Mesenchymal stem cell (in vitro differentiated cells and primary cell): ENCODE data around the gene CD302.

ENCODE experiments used
- DNase-seq: peaks from one replicate; pipeline ENCODE4 v3.0.0-alpha.2; 2013
- H2AFZ ChIP-seq: one replicate; pipeline ENCODE4 v1.6.1; 2013; ENCODE audit warnings: low read depth, mild to moderate bottlenecking, control low read depth, inconsistent platforms, low read length, moderate library complexity
- H2AK5ac ChIP-seq: 2 replicates; pipeline ENCODE4 v1.6.1; 2013; ENCODE audit warnings: low read length, moderate library complexity, mild to moderate bottlenecking, inconsistent platforms; ENCODE audit not compliant: severe bottlenecking
- H2BK120ac ChIP-seq: one replicate; pipeline ENCODE4 v1.6.1; 2013; ENCODE audit warnings: low read depth, mild to moderate bottlenecking, inconsistent platforms, low read length, moderate library complexity
- H2BK12ac ChIP-seq, 2 experiments: one replicate each; pipeline ENCODE4 v1.6.1; 2013; ENCODE audit warnings: inconsistent platforms in 2 of 2, low read length in 2 of 2, mild to moderate bottlenecking in 2 of 2, moderate library complexity in 2 of 2, control low read depth in 1 of 2
- H2BK15ac ChIP-seq: one replicate; pipeline ENCODE4 v1.6.1; 2013; ENCODE audit warnings: mild to moderate bottlenecking, low read depth, inconsistent platforms; ENCODE audit not compliant: poor library complexity, severe bottlenecking
- H2BK5ac ChIP-seq: 2 replicates; pipeline ENCODE4 v1.6.1; 2013; ENCODE audit warnings: low read depth, mild to moderate bottlenecking, low read length, control low read depth, inconsistent platforms; ENCODE audit not compliant: poor library complexity, severe bottlenecking
- H3K14ac ChIP-seq, 2 experiments: one replicate each; pipeline ENCODE4 v1.6.1; 2013; ENCODE audit warnings: inconsistent platforms in 2 of 2, low read length in 2 of 2, control low read depth in 1 of 2, mild to moderate bottlenecking in 1 of 2, moderate library complexity in 1 of 2
- H3K18ac ChIP-seq, 2 experiments: one replicate each; pipeline ENCODE4 v1.6.1; 2013; ENCODE audit warnings: inconsistent platforms in 2 of 2, low read length in 2 of 2, control low read depth in 1 of 2, low read depth in 1 of 2, mild to moderate bottlenecking in 1 of 2
- H3K23ac ChIP-seq, 2 experiments: one replicate each; pipeline ENCODE4 v1.6.1; 2013; ENCODE audit warnings: inconsistent platforms in 2 of 2, low read length in 2 of 2, mild to moderate bottlenecking in 2 of 2, moderate library complexity in 2 of 2, control low read depth in 1 of 2
- H3K27ac ChIP-seq: 2 replicates; pipeline ENCODE4 v1.5.1; 2013; ENCODE audit warnings: mild to moderate bottlenecking, moderate library complexity, low read length, control low read depth, inconsistent platforms; ENCODE audit not compliant: poor library complexity, severe bottlenecking
- H3K27me3 ChIP-seq, 2 experiments: 2 replicates each; pipeline versions ENCODE4 v1.6.1 to v1.7.0; 2013; ENCODE audit warnings: low read length in 2 of 2, mild to moderate bottlenecking in 2 of 2, moderate library complexity in 2 of 2, control low read depth in 1 of 2, inconsistent platforms in 1 of 2; ENCODE audit not compliant: control insufficient read depth in 1 of 2, insufficient read depth in 1 of 2
- H3K36me3 ChIP-seq, 2 experiments: 2 replicates each; pipeline versions ENCODE4 v1.6.1 to v1.7.0; 2013; ENCODE audit warnings: low read length in 2 of 2, control low read depth in 1 of 2, inconsistent platforms in 1 of 2, low read depth in 1 of 2, mild to moderate bottlenecking in 1 of 2; ENCODE audit not compliant: insufficient read depth in 2 of 2, control insufficient read depth in 1 of 2
- H3K4ac ChIP-seq, 2 experiments: one replicate each; pipeline ENCODE4 v1.6.1; 2013; ENCODE audit warnings: inconsistent platforms in 2 of 2, low read length in 2 of 2, mild to moderate bottlenecking in 2 of 2, moderate library complexity in 2 of 2, control low read depth in 1 of 2, low read depth in 1 of 2
- H3K4me1 ChIP-seq: 2 replicates; pipeline ENCODE4 v1.6.1; 2013; ENCODE audit warnings: low read depth, low read length, control low read depth; ENCODE audit not compliant: control insufficient read depth, insufficient read depth
- H3K4me2 ChIP-seq: 2 replicates; pipeline ENCODE4 v1.6.1; 2013; ENCODE audit warnings: low read length, mild to moderate bottlenecking, inconsistent platforms; ENCODE audit not compliant: poor library complexity, severe bottlenecking
- H3K4me3 ChIP-seq, 2 experiments: 2 replicates each; pipeline versions ENCODE4 v1.5.1 to v1.7.0; 2013; ENCODE audit warnings: low read length in 2 of 2, mild to moderate bottlenecking in 2 of 2, control low read depth in 1 of 2, low read depth in 1 of 2; ENCODE audit not compliant: insufficient read depth in 1 of 2
- H3K79me1 ChIP-seq: replicated peaks from 2 replicates; pipeline ENCODE4 v1.6.1; 2013; ENCODE audit warnings: mild to moderate bottlenecking, control low read depth, low read length, inconsistent platforms; ENCODE audit not compliant: poor library complexity, severe bottlenecking
- H3K9ac ChIP-seq: 2 replicates; pipeline ENCODE4 v1.7.0; 2013; ENCODE audit warnings: mild to moderate bottlenecking, low read length, moderate library complexity
- H3K9me3 ChIP-seq: 2 replicates; pipeline ENCODE4 v1.7.0; 2013; ENCODE audit warnings: mild to moderate bottlenecking, low read length; ENCODE audit not compliant: control insufficient read depth
- H4K8ac ChIP-seq: one replicate; pipeline ENCODE4 v1.6.1; 2013; ENCODE audit warnings: inconsistent platforms, mild to moderate bottlenecking, low read length, moderate library complexity
- H4K91ac ChIP-seq: one replicate; pipeline ENCODE4 v1.6.1; 2013; ENCODE audit warnings: mild to moderate bottlenecking, low read length, inconsistent platforms
- WGBS: methylation state at CpG from one replicate; pipeline ENCODE4 v1.1.7; 2013; ENCODE audit warnings: mixed read lengths; 5-methylcytosine and 5-hydroxymethylcytosine counted together

The CD302 gene

GRCh38 chr2:159769147-159769546 lies 28.9 kb downstream of the CD302 start:
- no peak overlapping the region for H2BK12ac ChIP-seq
- H2AK5ac ChIP-seq, result no peak overlapping the region
- H2BK5ac ChIP-seq, result no peak overlapping the region
- H3K4me2 ChIP-seq, result no peak overlapping the region
- H3K23ac ChIP-seq, result no peak overlapping the region
- H3K4me3 ChIP-seq, result no peak overlapping the region
- peaks cover 2% of the 10 kb centered on the region for H3K4me1 ChIP-seq
- H3K14ac ChIP-seq, result no peak overlapping the region
- H3K27me3 ChIP-seq, result no peaks in the 10 kb centered on the region
- H2BK120ac ChIP-seq, result no peak overlapping the region
- H3K9me3 ChIP-seq, result no peaks in the 10 kb centered on the region
- no peak for DNase-seq
- peaks cover 0 to 82% of the 10 kb centered on the region in 2 experiments for H3K36me3 ChIP-seq
- H4K91ac ChIP-seq, result no peak overlapping the region
- no peak overlapping the region for H3K27ac ChIP-seq
- H3K9ac ChIP-seq, result no peak overlapping the region
- 97% methylated on average over 3 of the region's 3 CpGs for WGBS
- H2BK15ac ChIP-seq, result no peak overlapping the region
- H3K18ac ChIP-seq, result no peak overlapping the region
- H4K8ac ChIP-seq, result no peak overlapping the region
- H3K4ac ChIP-seq, result no peak overlapping the region
- H2AFZ ChIP-seq, result no peak overlapping the region
- H3K79me1 ChIP-seq, result peaks cover 3% of the 10 kb centered on the region

DNA sequence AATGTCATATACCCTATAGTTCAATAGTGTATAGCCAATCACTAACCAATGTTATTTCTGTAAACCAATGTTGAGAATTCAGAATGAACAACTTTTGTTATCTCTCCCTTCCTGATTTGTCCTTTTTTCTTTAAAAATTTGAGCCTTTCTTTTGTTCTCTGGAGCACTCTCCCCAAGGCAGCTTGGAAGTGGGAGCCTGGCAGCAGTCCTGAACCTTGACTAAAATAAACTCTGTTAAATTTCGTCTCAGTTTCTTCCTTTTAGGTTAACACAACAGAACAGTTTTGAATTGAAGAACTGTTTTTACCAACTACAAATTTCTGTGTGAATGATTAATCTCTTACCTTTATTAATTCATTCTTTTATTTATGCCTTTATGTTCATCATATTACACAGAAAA lies 35.9 kb downstream of the CD302 start:
- Histone ChIP-seq H3K4me1 (no peaks in the 10 kb centered on the region), H3K23ac (no peak overlapping the region), H3K27me3 (no peaks in the 10 kb centered on the region), H2BK120ac (no peak overlapping the region), H3K4me2 (no peak overlapping the region), H3K9me3 (no peaks in the 10 kb centered on the region), H3K14ac (no peak overlapping the region), H4K91ac (no peak overlapping the region), H3K27ac (no peak overlapping the region), H4K8ac (no peak overlapping the region), H2BK12ac (no peak overlapping the region), H3K36me3 (peaks cover 12 to 98% of the 10 kb centered on the region in 2 experiments), H2BK5ac (no peak overlapping the region), H2AFZ (no peak overlapping the region), H2AK5ac (no peak overlapping the region), H3K18ac (no peak overlapping the region), H3K4ac (no peak overlapping the region), H3K9ac (no peak overlapping the region), H2BK15ac (no peak overlapping the region), H3K79me1 (peaks cover 9% of the 10 kb centered on the region), H3K4me3 (no peak overlapping the region)
- DNase-seq, result no peak
- WGBS, result no CpG with 5 or more reads among the region's 1 CpG

DNA sequence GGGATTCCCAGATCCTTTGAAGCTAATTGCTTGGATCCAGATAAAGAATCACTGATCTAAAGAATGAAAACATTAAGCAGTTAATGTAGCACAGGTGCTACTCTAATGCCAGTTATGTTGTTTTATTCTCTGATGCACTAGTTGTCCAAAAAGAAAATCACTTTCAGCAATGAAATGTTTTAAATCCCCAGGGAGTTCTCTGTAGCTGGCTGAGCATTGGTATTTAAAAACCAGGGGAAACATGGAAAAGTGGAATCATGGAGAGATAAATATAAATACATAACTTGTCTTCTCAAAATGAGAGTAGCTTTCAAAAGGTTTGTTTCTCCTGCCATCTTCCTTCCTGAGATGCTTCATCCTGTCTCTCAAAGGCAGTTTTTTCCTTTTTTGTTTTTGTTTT lies 37.7 kb downstream of the CD302 start:
- H3K14ac ChIP-seq, result no peak overlapping the region
- H2BK120ac ChIP-seq, result no peak overlapping the region
- H2BK5ac ChIP-seq, result no peak overlapping the region
- no peak overlapping the region for H2BK15ac ChIP-seq
- H3K23ac ChIP-seq, result no peak overlapping the region
- H2BK12ac ChIP-seq, result no peak overlapping the region
- H2AK5ac ChIP-seq, result no peak overlapping the region
- H3K4me3 ChIP-seq, result no peak overlapping the region
- no peak overlapping the region for H3K9ac ChIP-seq
- no peak overlapping the region for H2AFZ ChIP-seq
- peaks cover 9% of the 10 kb centered on the region for H3K79me1 ChIP-seq
- no peak overlapping the region for H4K91ac ChIP-seq
- H3K4me1 ChIP-seq, result no peaks in the 10 kb centered on the region
- no peak overlapping the region for H4K8ac ChIP-seq
- no peaks in the 10 kb centered on the region for H3K27me3 ChIP-seq
- no peak overlapping the region for H3K27ac ChIP-seq
- no peak for DNase-seq
- H3K9me3 ChIP-seq, result no peaks in the 10 kb centered on the region
- no peak overlapping the region for H3K4ac ChIP-seq
- no peak overlapping the region for H3K18ac ChIP-seq
- H3K36me3 ChIP-seq, result peaks cover 12 to 96% of the 10 kb centered on the region in 2 experiments
- H3K4me2 ChIP-seq, result no peak overlapping the region

DNA sequence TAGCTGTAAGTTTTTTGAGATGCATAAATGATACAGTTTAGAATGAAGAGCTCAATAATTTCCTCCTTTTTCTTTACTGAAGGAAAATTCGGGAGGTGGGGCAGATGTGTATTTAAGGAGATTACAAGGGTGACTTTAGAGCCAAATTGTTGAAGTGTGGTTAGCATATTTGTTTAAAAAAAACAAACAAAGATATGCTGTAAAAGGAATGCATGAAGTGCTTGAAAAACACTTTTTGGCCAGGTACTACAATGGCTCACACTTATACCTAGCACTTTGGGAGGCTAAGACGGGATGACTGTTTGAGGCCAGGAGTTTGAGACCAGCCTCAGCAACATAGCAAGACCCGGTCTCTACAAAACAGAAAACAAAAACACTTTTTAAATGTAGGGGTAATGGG lies 38.4 kb downstream of the CD302 start:
- H2BK15ac ChIP-seq, result no peak overlapping the region
- no peak overlapping the region for H4K91ac ChIP-seq
- no peaks in the 10 kb centered on the region for H3K9me3 ChIP-seq
- no peak overlapping the region for H3K18ac ChIP-seq
- peaks cover 6% of the 10 kb centered on the region for H3K79me1 ChIP-seq
- no peak overlapping the region for H3K4ac ChIP-seq
- no peaks in the 10 kb centered on the region for H3K27me3 ChIP-seq
- no peak overlapping the region for H3K23ac ChIP-seq
- H3K4me2 ChIP-seq, result no peak overlapping the region
- H2AFZ ChIP-seq, result no peak overlapping the region
- no peak overlapping the region for H2AK5ac ChIP-seq
- no peak overlapping the region for H3K4me3 ChIP-seq
- no peak overlapping the region for H3K14ac ChIP-seq
- no peak overlapping the region for H3K9ac ChIP-seq
- no peak overlapping the region for H2BK5ac ChIP-seq
- 88% methylated on average over 2 of the region's 3 CpGs for WGBS
- DNase-seq, result no peak
- H4K8ac ChIP-seq, result no peak overlapping the region
- H3K27ac ChIP-seq, result no peak overlapping the region
- H3K4me1 ChIP-seq, result no peaks in the 10 kb centered on the region
- H2BK120ac ChIP-seq, result no peak overlapping the region
- H2BK12ac ChIP-seq, result no peak overlapping the region
- H3K36me3 ChIP-seq, result peaks cover 12 to 96% of the 10 kb centered on the region in 2 experiments
